Neural progenitor cell (in vitro differentiated cells): ENCODE measurements around the gene THYN1. TPM values are rescaled to one million over a fixed set of nuclear protein-coding genes. Genes with fewer than 3 reads are reported as not detected.

Experiments used
- DNase-seq: peaks from one replicate; pipeline ENCODE4 v3.0.0-alpha.2; 2016; ENCODE audit warnings: low spot score
- H2AFZ ChIP-seq: fragments of 200-600 bp; sonication (generic); replicated peaks from 2 replicates; pipeline ENCODE4 v1.6.1; 2016; ENCODE audit warnings: antibody characterized with exemption
- H3F3A ChIP-seq: fragments of 200-600 bp; sonication (generic); 2 replicates; pipeline ENCODE4 v1.6.1; 2016; ENCODE audit warnings: antibody characterized with exemption, low read depth
- H3K27ac ChIP-seq: fragments of 200-600 bp; sonication (generic); 2 replicates; pipeline ENCODE4 v1.5.1; 2016; ENCODE audit warnings: mild to moderate bottlenecking
- H3K27me3 ChIP-seq: fragments of 200-600 bp; sonication (generic); 2 replicates; pipeline ENCODE4 v1.6.1; 2016; ENCODE audit warnings: mild to moderate bottlenecking, moderate library complexity
- H3K36me3 ChIP-seq: fragments of 200-600 bp; sonication (generic); 2 replicates; pipeline ENCODE4 v1.5.1; 2016
- H3K4me1 ChIP-seq: fragments of 200-600 bp; sonication (generic); 2 replicates; pipeline ENCODE4 v1.6.1; 2016; ENCODE audit warnings: mixed run types
- H3K4me2 ChIP-seq: fragments of 200-600 bp; sonication (generic); 2 replicates; pipeline ENCODE4 v1.6.1; 2016
- H3K4me3 ChIP-seq: fragments of 200-600 bp; sonication (generic); 2 replicates; pipeline ENCODE4 v1.5.1; 2016
- H3K79me2 ChIP-seq: fragments of 200-600 bp; sonication (generic); 2 replicates; pipeline ENCODE4 v1.6.1; 2016; ENCODE audit warnings: low read depth
- H3K9ac ChIP-seq: fragments of 200-600 bp; sonication (generic); 2 replicates; pipeline ENCODE4 v1.6.1; 2016
- H3K9me3 ChIP-seq: fragments of 200-600 bp; sonication (generic); 2 replicates; pipeline ENCODE4 v1.5.1; 2016; ENCODE audit warnings: low read depth
- H4K20me1 ChIP-seq: fragments of 200-600 bp; sonication (generic); 2 replicates; pipeline ENCODE4 v1.6.1; 2016; ENCODE audit warnings: low read depth
- H3K27ac Mint-ChIP-seq: 3 replicates; pipeline ENCODE4 v1.8.0; 2021; ENCODE audit warnings: mixed read lengths
- H3K27me3 Mint-ChIP-seq: 2 replicates; pipeline ENCODE4 v1.8.0; 2022; ENCODE audit warnings: low read depth, mild to moderate bottlenecking, inconsistent platforms, moderate library complexity, mixed read lengths; ENCODE audit not compliant: insufficient read depth
- H3K36me3 Mint-ChIP-seq: 3 replicates; pipeline ENCODE4 v1.8.0; 2021; ENCODE audit warnings: mixed read lengths
- H3K4me1 Mint-ChIP-seq: 3 replicates; pipeline ENCODE4 v1.8.0; 2021; ENCODE audit warnings: mixed read lengths
- H3K4me3 Mint-ChIP-seq: 3 replicates; pipeline ENCODE4 v1.8.0; 2021; ENCODE audit warnings: mild to moderate bottlenecking, moderate library complexity, mixed read lengths
- H3K9me3 Mint-ChIP-seq: 3 replicates; pipeline ENCODE4 v1.8.0; 2020; ENCODE audit warnings: mixed read lengths
- CTCF ChIP-seq: fragments of 200-600 bp; sonication (generic); IDR thresholded peaks from 2 replicates; pipeline ENCODE4 v1.5.1; 2017; ENCODE audit warnings: antibody characterized with exemption, mild to moderate bottlenecking
- EZH2 ChIP-seq: fragments of 200-600 bp; sonication (generic); IDR thresholded peaks from 2 replicates; pipeline ENCODE4 v1.6.1; 2017; ENCODE audit warnings: antibody characterized with exemption, mild to moderate bottlenecking, moderate library complexity
- EZH2phosphoT487 ChIP-seq: fragments of 200-600 bp; sonication (generic); IDR thresholded peaks from 2 replicates; pipeline ENCODE4 v1.6.1; 2017; ENCODE audit warnings: antibody characterized with exemption
- total RNA-seq: library from RNA; depleted of rRNA; stranded (reverse); fragments of >200 nt; gene quantifications from 2 replicates; pipeline ENCODE4 v1.2.3, GENCODE V29; 2015; ENCODE audit warnings: low replicate concordance

Gene THYN1
- total RNA-seq, 1 donor from 2014 or later = 109 TPM

GRCh38 chr11:134236834-134237556 lies 16.2 kb downstream of the THYN1 start:
- Histone ChIP-seq H2AFZ (no peak overlapping the region), H3K9me3 (no peaks in the 10 kb centered on the region), H3K27me3 (no peaks in the 10 kb centered on the region), H3F3A (no peaks in the 10 kb centered on the region), H3K79me2 (no peaks in the 10 kb centered on the region), H3K27ac (no peak overlapping the region), H3K9ac (no peak overlapping the region), H3K4me1 (no peaks in the 10 kb centered on the region), H4K20me1 (no peaks in the 10 kb centered on the region), H3K36me3 (no peaks in the 10 kb centered on the region), H3K4me2 (no peak overlapping the region), H3K4me3 (no peak overlapping the region)
- Mint-ChIP-seq H3K9me3 (no peaks in the 10 kb centered on the region), H3K27me3 (peaks cover 3% of the 10 kb centered on the region), H3K4me3 (no peak overlapping the region), H3K27ac (no peak overlapping the region), H3K36me3 (peaks cover 9% of the 10 kb centered on the region), H3K4me1 (peaks cover 10% of the 10 kb centered on the region)
- DNase-seq = no peak
- TF ChIP-seq EZH2 (no peak), EZH2phosphoT487 (no peak), CTCF (no peak)

- DNase-seq = no peak
- no peak overlapping the region for H3K27ac Mint-ChIP-seq
- Histone ChIP-seq H3K27me3 (no peaks in the 10 kb centered on the region), H3K4me3 (no peak overlapping the region), H3K9ac (no peak overlapping the region), H3F3A (no peaks in the 10 kb centered on the region), H4K20me1 (no peaks in the 10 kb centered on the region), H3K36me3 (no peaks in the 10 kb centered on the region), H3K4me2 (no peak overlapping the region), H3K4me1 (no peaks in the 10 kb centered on the region), H3K27ac (no peak overlapping the region), H3K79me2 (no peaks in the 10 kb centered on the region), H2AFZ (no peak overlapping the region), H3K9me3 (no peaks in the 10 kb centered on the region)
- H3K36me3 Mint-ChIP-seq = peaks cover 9% of the 10 kb centered on the region
- H3K4me1 Mint-ChIP-seq = peaks cover 14% of the 10 kb centered on the region
- no peak overlapping the region for H3K4me3 Mint-ChIP-seq
- peaks cover 3% of the 10 kb centered on the region for H3K27me3 Mint-ChIP-seq
- H3K9me3 Mint-ChIP-seq = no peaks in the 10 kb centered on the region
- no peak for TF ChIP-seq EZH2
- TF ChIP-seq EZH2phosphoT487 = no peak
- TF ChIP-seq CTCF = no peak
Measured at GRCh38 chr11:134235399-134235798, 17.8 kb downstream of the THYN1 start.

GRCh38 chr11:134233729-134234179 lies 19.4 kb downstream of the THYN1 start:
- no peaks in the 10 kb centered on the region for H4K20me1 ChIP-seq

More at GRCh38 chr11:134233729-134234179, 19.4 kb downstream of the THYN1 start:
- DNase-seq = no peak
- Histone ChIP-seq H3K79me2 (no peaks in the 10 kb centered on the region), H3K36me3 (no peaks in the 10 kb centered on the region), H2AFZ (no peak overlapping the region), H3K4me1 (no peaks in the 10 kb centered on the region), H3K9me3 (no peaks in the 10 kb centered on the region), H3K9ac (no peak overlapping the region), H3K27me3 (no peaks in the 10 kb centered on the region), H3K27ac (no peak overlapping the region), H3F3A (no peaks in the 10 kb centered on the region), H3K4me3 (no peak overlapping the region), H3K4me2 (no peak overlapping the region)
- peaks cover 3% of the 10 kb centered on the region for H3K27me3 Mint-ChIP-seq
- no peak for TF ChIP-seq CTCF
- TF ChIP-seq EZH2 = no peak
- TF ChIP-seq EZH2phosphoT487 = no peak
- H3K27ac Mint-ChIP-seq = no peak overlapping the region
- H3K36me3 Mint-ChIP-seq = peaks cover 9% of the 10 kb centered on the region
- H3K4me1 Mint-ChIP-seq = peaks cover 24% of the 10 kb centered on the region
- no peak overlapping the region for H3K4me3 Mint-ChIP-seq
- no peaks in the 10 kb centered on the region for H3K9me3 Mint-ChIP-seq
